ENCODE measurements around the gene SERPINA1.
"Not testable (repeated sequence)": the region's sequence is repeated elsewhere in the genome, so short reads cannot be mapped to it uniquely, and the experiment has no call there.

SERPINA1 gene

DNA sequence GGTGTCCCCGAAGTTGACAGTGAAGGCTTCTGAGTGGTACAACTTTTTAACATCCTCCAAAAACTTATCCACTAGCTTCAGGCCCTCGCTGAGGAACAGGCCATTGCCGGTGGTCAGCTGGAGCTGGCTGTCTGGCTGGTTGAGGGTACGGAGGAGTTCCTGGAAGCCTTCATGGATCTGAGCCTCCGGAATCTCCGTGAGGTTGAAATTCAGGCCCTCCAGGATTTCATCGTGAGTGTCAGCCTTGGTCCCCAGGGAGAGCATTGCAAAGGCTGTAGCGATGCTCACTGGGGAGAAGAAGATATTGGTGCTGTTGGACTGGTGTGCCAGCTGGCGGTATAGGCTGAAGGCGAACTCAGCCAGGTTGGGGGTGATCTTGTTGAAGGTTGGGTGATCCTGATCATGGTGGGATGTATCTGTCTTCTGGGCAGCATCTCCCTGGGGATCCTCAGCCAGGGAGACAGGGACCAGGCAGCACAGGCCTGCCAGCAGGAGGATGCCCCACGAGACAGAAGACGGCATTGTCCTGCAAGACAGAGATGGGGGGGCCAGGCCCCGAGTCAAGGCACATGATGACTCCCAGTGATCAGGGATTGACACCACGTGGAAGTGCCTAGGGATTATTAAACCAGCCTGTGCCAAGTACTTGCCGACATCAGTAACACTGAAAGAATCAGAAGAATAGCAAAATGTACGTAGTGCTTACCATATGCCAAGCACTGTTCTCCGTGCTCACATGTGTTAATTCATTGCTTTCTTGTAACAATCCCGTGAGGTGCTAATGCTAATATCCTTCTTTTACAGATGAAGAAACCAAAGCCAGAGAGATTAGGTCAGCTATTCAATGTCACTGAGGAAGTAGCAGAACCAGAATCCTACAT is 5.4 kb downstream of the SERPINA1 start:
- no peak for DNase-seq

DNA sequence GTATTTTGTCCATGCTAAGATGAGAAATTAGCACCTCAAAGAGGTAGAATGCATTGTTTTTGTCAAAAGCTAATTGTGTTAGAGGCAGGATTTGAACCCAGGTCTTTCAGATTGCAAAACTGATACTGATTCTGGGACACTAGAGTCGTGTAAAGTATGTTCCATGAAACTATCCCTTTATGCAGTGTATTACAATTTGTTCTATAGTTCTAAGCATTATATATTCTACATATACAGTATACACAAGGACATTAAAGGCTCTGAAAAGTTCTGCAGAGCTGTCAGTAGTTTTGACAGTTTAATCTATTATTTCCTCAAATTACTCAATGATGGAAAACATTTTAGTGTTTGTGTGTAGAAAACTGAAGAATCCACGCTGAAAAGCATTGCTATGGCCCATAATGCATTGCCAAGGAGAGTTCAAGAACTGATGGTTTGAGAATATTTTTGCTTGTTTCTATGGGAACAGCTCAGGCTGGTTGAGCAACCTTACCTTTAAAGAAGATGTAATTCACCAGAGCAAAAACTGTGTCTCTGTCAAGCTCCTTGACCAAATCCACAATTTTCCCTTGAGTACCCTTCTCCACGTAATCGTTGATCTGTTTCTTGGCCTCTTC is 6.2 kb downstream of the SERPINA1 start:
- DNase-seq, result no peak

DNA sequence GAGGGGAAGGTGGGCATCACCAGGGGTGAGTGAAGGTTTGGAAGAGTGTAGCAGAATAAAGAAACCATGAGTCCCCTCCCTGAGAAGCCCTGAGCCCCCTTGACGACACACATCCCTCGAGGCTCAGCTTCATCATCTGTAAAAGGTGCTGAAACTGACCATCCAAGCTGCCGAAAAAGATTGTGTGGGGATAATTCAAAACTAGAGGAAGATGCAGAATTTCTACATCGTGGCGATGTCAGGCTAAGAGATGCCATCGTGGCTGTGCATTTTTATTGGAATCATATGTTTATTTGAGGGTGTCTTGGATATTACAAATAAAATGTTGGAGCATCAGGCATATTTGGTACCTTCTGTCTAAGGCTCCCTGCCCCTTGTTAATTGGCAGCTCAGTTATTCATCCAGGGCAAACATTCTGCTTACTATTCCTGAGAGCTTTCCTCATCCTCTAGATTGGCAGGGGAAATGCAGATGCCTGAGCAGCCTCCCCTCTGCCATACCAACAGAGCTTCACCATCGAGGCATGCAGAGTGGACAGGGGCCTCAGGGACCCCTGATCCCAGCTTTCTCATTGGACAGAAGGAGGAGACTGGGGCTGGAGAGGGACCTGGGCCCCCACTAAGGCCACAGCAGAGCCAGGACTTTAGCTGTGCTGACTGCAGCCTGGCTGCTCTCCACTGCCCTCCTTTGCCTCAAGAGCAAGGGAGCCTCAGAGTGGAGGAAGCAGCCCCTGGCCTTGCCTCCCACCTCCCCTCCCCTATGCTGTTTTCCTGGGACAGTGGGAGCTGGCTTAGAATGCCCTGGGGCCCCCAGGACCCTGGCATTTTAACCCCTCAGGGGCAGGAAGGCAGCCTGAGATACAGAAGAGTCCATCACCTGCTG is 7.0 kb downstream of the SERPINA1 start:
- no peak for DNase-seq

DNA sequence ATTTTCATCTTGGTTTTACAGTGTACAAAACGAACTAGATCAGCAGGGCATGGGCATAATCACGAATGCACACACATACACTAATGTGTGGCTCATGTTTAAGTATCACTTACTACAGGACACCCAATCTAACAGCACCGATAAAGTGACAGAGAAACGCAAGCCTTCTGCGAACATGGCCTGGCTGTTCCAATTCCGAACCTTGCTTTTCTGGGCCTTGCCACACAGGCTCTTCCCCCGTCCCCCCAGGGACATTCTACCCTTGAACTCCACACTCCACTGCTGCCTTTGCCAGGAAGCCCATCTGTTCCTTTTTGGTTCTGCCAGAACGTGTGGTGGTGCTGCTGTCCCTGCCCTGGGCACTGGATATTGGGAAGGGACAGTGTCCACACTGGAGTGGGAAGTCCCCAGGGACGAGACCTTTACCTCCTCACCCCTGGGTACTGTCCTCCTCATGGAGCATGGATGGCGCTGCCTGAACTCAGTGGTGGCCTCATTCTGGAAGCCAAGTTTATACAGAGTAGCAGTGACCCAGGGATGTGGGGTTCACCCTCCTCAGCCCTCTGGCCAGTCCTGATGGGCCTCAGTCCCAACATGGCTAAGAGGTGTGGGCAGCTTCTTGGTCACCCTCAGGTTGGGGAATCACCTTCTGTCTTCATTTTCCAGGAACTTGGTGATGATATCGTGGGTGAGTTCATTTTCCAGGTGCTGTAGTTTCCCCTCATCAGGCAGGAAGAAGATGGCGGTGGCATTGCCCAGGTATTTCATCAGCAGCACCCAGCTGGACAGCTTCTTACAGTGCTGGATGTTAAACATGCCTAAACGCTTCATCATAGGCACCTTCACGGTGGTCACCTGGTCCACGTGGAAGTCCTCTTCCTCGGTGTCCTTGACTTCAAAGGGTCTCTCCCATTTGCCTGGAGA is 7.9 kb downstream of the SERPINA1 start:
- no peak for DNase-seq

DNA sequence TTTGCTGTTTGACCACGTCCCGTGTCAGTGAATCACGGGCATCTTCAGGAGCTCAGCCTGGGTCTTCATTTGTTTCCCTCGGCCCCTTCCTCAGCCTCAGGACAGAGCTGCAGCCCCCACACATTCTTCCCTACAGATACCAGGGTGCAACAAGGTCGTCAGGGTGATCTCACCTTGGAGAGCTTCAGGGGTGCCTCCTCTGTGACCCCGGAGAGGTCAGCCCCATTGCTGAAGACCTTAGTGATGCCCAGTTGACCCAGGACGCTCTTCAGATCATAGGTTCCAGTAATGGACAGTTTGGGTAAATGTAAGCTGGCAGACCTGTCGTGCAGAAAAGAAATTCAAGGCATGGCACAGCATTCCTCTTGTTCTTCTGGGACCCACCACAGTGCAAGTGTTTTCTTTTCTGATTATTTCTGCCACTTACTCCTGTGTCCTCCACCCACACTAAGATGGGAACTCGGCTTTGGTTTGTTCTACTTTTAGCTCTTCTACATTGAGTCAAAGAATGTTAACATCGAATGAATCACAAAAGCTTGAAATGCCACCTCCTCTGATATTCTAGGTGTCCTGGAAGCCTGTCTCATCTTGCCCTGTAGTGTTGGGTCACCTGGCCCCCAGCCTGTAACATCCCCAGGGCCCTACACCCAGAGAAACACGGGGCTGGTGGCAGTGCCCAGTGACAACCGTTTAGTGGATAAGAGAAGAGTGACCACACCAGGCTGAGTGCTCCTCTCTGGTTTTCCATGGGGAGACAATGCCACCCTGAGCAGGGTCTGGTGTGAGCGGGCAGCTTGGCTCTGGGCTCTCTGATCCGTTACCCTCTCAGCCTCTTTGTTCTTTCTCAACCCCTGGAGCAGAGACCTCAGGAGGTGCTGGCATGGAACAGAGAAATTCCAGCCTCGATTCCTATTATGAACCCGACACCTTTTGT is 8.8 kb downstream of the SERPINA1 start:
- no peak for DNase-seq

DNA sequence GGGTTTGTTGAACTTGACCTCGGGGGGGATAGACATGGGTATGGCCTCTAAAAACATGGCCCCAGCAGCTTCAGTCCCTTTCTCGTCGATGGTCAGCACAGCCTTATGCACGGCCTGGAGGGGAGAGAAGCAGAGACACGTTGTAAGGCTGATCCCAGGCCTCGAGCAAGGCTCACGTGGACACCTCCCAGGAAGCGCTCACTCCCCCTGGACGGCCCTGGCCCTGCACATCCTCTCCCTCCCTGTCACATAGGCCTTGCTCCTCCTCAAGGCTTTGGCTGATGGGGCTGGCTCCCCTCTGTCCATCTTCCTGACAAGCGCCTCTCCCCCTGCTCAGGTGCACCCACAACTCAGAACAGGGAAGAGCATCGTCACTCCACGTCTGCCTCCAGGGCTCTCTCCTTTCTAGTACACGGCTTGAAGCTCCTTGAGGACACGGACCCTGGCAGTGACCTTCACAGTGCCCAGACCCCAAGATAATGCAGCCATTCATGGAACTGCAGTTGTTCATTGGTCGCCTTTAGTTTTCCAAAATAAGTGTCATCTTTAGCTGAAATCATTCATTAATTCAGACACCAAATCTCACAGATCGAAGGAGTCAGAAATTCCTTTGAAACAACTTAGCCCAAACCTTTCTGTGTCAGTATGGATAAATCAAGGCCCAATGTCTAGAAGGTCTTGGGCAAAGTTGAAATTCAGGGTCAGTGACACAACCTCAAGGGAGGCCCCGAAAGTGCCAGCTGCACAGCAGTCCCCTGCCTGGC is 9.7 kb downstream of the SERPINA1 start:
- no peak for DNase-seq

DNA sequence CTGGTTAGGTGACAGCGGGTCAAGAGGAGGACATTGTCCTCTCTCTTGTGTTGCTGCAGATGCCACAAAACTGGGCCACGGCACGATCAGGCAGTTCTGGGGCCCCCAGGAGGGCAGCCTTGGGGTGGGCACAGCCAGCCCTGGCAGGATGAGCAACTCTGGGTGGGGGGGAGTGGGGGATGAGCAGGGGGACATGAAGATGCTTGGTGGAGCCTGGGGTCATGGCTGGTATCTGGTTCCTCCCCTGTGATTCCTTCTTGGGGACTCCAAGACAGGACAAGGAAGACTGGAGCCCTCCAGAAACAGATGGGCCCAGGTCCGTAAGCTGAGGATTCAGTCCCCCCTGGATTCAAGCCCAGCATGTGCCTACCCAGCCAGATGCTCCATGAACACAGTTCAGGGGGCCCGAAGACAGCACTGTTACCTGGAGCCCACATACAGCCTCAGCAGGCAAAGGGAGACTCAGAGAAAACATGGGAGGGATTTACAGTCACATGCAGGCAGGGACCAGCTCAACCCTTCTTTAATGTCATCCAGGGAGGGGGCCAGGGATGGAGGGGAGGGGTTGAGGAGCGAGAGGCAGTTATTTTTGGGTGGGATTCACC is 10.4 kb downstream of the SERPINA1 start:
- no peak for DNase-seq

DNA sequence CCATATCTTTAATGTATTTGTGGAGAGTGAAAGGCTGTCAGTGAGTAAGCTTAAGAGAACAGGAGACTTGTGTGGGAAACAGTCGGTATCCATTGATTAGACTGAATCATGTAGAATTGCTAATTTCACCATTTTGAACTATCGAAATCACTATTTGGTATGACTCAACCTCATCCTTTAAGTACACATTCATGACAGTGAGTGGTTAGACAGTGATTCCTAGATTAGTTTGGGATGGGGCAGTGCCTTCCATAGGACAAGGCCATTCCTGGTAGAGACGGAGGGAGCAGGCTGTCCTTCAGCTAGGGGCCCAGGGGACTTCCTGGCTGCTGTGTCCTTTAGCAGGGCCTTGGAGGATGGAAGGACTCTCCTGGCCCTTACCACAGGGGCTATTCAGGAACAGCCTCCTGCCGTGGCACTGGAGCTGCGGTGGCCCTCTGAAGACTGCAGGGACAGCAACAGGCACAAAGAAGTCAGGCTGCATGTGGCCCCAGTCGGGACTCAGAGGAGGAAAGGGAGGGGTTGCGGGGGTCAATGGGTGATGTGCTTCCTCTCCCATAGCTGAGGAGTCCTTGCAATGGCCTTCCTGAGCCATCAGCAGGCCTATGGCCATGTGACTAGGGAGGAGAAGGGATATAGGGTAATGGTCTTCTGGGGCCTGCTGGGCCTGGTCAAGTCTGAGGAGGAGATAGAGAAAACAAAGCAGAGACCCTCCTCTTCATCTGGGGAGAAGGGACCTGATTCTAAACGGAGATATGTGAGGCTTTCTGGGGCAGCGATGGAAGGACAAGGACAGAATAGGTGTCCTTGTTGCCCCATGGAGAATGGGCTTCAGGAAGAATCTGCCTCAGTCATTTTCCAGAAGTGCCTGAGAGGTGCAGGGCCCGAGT is 11.2 kb downstream of the SERPINA1 start:
- no peak for DNase-seq

DNA sequence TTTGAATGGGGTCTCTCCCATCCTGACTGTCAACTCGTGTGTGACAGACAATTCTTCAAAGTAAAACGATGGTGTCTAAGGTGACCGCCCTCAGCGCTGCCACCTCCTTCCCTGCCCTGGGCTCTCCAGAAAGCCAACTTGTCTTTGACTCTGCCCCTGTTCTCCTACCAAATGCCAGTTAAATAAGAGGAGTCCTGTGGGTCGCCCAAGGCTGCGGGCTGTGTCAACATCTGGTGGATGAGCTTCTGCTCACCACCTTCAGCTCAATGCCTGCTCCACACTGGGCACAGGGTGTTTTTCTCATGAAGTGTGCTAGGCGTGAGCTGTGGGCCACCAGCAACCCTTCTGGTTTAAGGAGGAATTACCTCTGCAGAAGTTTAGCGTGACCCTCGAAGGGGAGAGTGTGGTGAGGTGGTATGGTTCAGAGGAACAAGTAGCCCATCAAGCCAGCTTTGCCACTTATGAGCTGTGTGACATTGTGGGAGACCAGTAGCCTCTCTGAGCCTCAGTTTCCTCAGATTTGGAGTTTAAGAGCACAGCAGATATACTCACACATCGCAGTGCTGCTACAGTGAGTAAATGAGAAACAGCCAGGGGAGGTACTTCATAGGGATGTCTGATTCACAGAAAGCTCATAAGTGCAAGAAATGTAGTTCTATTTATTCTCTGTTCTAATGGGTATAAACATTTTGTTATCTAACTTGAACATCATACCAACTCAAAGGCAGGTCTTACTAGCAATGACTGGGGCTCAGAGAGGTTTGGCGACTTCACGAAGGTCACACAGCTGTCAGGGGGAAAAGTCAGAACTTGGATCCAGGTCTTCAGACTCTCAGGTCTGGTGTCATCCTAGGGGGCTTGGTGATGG is 12.1 kb downstream of the SERPINA1 start:
- no peak for DNase-seq

DNA sequence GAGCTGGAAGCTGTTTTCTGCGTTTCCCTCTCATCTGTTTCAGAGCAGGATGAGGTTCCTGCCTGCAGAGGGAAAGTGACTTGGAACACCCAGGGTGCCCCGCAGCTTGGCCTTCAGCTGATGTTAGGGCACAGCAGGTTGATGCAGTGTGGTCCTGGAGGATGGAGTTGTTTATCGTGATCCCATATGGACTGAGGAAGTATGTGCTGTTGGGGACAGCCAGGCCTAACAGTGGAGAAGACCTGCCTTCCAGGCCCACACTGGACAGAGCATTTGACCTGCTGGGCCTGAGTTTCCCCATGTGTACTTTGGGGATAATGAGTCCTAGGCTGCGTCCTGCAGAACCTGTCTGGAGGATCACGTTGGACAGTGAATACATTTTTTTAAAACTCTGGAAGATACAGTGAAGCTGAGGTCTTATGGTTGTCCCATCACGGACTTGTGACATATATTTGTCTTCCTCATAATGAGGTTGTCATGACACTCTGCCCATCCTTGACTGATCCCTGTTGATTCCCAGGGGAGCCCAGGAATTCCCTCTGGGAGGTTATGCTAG is 12.8 kb downstream of the SERPINA1 start:
- no peak for DNase-seq

DNA sequence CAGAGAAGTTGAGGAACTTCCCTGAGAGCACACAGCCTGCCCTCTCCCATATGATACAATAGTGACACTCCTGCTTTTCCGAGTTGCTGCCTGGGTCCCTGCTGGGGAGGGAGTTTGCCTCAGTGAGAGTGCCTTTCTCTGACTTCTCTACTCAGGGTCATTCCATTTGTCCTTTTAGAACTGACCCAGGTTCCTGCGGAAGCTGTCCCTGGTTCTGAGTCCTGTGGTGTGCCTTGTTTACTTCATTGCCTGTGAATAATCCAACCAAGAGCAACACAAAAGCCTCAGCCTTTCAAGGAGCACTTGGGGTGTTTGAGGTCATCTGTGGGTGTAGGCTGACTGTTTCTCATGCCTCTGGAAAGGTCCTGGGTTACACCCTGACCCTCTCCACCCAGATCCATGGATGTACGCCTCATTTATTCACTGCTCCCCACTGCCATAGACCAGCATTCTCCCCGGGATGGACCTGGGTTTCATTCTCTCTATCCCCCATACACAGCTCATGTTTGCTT is 13.6 kb downstream of the SERPINA1 start:
- DNase-seq, result no peak

DNA sequence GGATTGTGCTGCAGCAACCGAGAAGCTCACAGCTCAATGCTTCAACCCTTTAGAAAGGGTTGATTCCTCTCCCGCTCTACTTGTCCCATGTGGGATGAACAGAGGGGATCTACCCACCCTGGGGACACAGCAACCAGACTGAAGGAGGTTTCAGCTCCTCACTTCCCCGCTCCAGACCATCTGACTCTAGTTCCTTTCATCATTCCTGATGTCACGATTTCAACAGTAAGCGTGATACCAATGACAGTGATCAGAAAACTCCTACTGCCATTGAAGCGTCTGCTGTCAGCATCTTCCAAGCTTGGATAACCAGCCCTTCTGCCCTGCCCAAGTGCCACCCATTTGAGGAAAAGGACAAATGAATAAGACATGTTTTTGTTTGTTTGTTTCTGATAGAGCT is 14.3 kb downstream of the SERPINA1 start:
- no peak for DNase-seq

DNA sequence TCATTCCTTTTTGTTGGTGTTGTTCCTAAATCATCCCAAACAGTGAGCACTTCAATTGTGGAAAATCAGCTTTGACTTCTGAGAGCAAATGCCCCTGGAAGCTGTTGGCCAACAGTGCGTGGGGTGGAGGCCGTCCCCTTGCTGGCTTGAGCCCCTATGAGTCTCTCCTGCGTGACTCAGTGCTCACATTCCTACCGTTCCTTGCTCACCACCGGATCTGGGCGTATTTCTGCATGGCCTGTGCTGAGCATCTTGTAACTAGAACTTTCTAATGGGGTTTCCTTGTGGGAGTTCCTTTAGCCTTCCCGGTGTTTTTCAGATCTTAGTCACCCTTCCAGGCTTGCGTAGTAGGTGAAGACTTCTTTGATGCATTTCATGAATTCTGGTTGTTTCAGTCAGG is 14.7 kb downstream of the SERPINA1 start:
- no peak for DNase-seq

DNA sequence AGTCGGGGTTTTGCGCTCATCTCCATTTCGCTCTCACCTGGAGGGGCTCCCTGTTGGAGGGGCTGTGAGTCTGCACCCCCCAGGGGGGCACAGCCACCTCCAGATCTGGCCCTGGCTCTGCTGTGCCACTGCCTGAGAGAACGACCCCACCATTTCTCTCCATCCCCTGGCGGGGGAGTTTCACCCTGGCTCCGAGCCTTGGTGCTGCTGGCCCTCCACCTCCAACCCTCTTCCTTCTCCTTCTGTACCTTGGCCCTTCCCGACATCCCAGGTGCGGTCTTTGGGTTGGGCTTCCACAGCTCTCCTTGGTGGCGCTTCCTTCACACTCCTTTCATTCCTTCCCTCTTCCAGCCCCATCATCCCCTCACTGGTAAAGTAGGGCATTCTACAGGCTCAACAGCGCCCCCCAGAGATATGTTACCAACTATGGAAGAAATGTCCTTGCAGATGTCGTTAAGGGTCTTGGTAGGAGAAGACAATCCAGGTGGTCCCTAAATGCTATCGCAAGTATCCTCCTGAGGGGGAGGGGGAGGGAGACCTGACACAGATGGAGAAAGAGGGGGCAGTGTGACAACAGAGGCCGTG is 16.3 kb downstream of the SERPINA1 start:
- DNase-seq, result no peak

DNA sequence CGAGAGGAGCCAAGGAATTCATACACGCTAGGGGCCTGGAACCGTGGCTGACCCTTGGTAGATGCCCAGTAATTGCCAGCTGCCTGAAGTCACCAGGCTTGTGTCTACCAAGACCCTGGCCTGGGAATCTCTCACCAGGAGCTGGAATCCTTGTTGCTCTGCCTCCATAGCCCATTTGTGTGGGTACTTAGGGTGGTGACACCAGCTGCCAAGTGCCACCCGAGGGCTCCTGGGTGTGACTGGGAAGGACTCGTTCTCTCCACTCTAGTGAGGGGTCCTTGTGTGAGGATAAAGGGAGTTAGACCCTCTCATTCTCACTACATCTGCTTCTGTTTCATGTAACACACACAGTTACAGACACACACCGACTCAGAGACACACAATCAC is 17.9 kb downstream of the SERPINA1 start:
- DNase-seq, result no peak

DNA sequence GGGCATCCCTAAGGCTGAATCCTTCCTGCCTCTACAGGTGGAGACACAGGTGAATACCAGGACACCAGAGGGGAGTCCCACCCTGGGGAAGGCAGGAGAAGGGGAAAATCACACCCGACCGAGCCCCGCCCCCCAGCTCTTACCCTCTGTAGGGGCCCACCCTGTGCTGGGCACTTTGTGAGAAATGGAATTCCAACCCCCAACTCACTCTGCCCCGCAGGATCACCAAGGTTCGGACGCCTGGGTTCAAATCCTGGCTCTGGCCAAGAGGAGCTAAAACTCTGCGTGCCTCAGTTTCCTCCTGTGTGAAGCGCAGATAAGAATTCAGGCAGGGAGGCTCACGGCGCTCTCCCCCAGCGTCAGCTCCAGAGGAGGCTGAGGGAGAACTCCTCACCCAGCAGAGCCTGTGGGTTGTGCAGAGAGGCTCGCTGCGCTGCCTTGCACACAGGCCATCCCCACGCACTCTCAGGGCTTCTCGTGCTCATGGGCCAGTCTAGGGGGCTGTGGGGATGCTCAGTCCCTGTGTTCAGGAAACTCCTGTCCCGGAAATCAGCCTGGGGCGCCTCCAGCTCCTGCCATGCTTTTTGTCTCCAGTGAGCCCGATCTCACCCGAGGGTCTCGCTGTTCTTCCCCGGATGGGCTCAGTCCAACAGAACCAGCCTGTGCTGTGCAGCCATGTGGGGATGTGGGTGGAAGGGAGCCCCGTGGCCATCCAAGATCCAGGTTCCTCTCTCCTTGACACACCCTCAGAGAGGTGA is 18.5 kb downstream of the SERPINA1 start:
- DNase-seq, result not testable (repeated sequence)
